ENCODE data around the gene CLPSL2.

GRCh38 chr6:35778437-35778836 lies 2.0 kb downstream of the CLPSL2 start:
- no peak for TF ChIP-seq EZH2 (IDR thresholded peaks at IDR 0.05; ENCODE audit: borderline replicate concordance, low read length)
- no peak for TF ChIP-seq CTCF (conservative IDR thresholded peaks at IDR 0.05 in 1 of 2, IDR thresholded peaks at IDR 0.05 in 1 of 2; ENCODE audit: extremely low read depth in 1 of 2, insufficient read depth in 1 of 2, low read depth in 1 of 2, low read length in 2 of 2)

Data from mammary epithelial cell (primary cell).